ENCODE measurements around the gene AMY2A.
"Not testable (repeated sequence)": the region's sequence is repeated elsewhere in the genome, so short reads cannot be mapped to it uniquely, and the experiment has no call there.

The AMY2A gene

GRCh38 chr1:103655460-103655859, 38.2 kb downstream of the AMY2A start, which contains the start of gene AMY1A:
AMY1A (plus strand) TSS chr1:103655760; CDS start chr1:103656331, 571 bp downstream.
- H3K4me3 ChIP-seq (ENCODE audit: low read depth, low read length); H3K36me3 ChIP-seq (ENCODE audit: control insufficient read depth in 2 of 2, insufficient read depth in 1 of 2, low read length in 2 of 2); H3K27ac ChIP-seq (ENCODE audit: extremely low read depth, low read depth, low read length); H3K4me1 ChIP-seq (ENCODE audit: control insufficient read depth, insufficient read depth, low read length); H3K9me3 ChIP-seq (ENCODE audit: control insufficient read depth, insufficient read depth, low read depth, low read length); POLR2A ChIA-PET; CTCF ChIA-PET: not testable (repeated sequence)

Data from HEK293 (cell line).